ENCODE measurements around the gene TAGLN. TPM values are rescaled to one million over a fixed set of nuclear protein-coding genes. Genes with fewer than 3 reads are reported as not detected.

The TAGLN gene
- total and polyA plus RNA-seq, 2 of the 8 experiments (the other 6 are each of a cell fraction or from before 2014, with no cell fraction given), result 140 to 300 TPM

DNA sequence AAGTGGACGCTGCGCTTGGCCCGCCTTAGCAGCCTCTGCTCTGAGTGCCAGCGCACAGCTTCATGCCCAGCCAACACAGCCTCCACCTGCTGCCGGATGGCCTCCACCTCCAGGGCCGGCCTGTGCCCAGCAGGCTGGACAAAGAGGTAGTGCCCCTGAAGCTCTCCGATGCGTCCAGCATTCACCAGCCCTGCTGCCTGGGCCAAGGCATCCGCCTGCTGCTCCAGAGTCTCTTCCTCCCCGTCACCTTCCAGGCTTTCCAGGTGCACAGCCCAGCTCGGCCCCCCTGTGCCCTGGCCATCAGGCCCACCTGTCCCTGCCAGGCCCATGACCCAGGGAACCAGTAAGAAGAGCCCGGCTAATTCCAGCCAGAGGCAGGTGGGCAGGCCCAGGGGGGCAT is 30.2 kb downstream of the TAGLN start:
- no peak overlapping the region for H3K4me3 ChIP-seq (ENCODE audit: extremely low read depth in 1 of 4, insufficient read depth in 2 of 4, low read depth in 3 of 4, low read length in 4 of 4)
- no peak overlapping the region for H2AK5ac ChIP-seq (ENCODE audit: low read depth, low read length)
- peaks cover 0 to 33% of the 10 kb centered on the region in 2 experiments; a peak in 2 of 4 replicates for H3K79me2 ChIP-seq (ENCODE audit: control insufficient read depth in 1 of 2, insufficient read depth in 2 of 2, low read length in 2 of 2)
- DNase-seq (ENCODE audit: low read depth in 1 of 2, low spot score in 2 of 2) (no peak), FAIRE-seq (no peak)
- peaks cover 7% of the 10 kb centered on the region; the same call in 1 of the 2 replicates for H3K79me1 ChIP-seq (ENCODE audit: low read depth, low read length)
- no peak overlapping the region for H3K27ac ChIP-seq (ENCODE audit: low read depth, low read length)
- H2BK20ac ChIP-seq (ENCODE audit: low read length), result no peak overlapping the region
- peaks cover 1 to 2% of the 10 kb centered on the region in 2 experiments for H4K20me1 ChIP-seq (replicated peaks in 1 of 2; ENCODE audit: control insufficient read depth in 1 of 2, insufficient read depth in 2 of 2, low read length in 2 of 2)
- no peak overlapping the region for H3K56ac ChIP-seq (replicated peaks; ENCODE audit: insufficient read length, low read depth, low read length)
- no peak overlapping the region for H4K5ac ChIP-seq (ENCODE audit: insufficient read length, low read depth, low read length)
- ChIA-PET POLR2A (ENCODE audit: partially characterized antibody) (interaction anchor here (0.6 to 6.0 kb wide), 4 partner anchors 26 to 84 kb away, joined by 3 to 53 read pairs (median 3); partner anchors contain the start of gene SIDT2), CTCF (ENCODE audit: partially characterized antibody) (interaction anchor here (1.0 to 25.0 kb wide), 6 partner anchors 9 to 59 kb away, joined by 6 to 449 read pairs (median 48); partner anchors contain the start of genes SIDT2 and TAGLN)
- no peaks in the 10 kb centered on the region for H3K9me3 ChIP-seq (ENCODE audit: insufficient read depth in 2 of 2, low read depth in 1 of 2, low read length in 1 of 2)
- H2AFZ ChIP-seq (ENCODE audit: low read length), result no peak overlapping the region
- H3K4me2 ChIP-seq (ENCODE audit: insufficient read depth in 1 of 2, low read depth in 2 of 2, low read length in 2 of 2), result no peak overlapping the region
- H4K8ac ChIP-seq (ENCODE audit: extremely low read depth, insufficient read depth, low read length), result no peak overlapping the region
- H3K27me3 ChIP-seq (replicated peaks in 1 of 4; ENCODE audit: control insufficient read depth in 3 of 4, extremely low read depth in 1 of 4, insufficient read depth in 3 of 4, low read length in 3 of 4), result no peaks in the 10 kb centered on the region
- H3K14ac ChIP-seq (ENCODE audit: insufficient read length), result no peak overlapping the region
- H3K36me3 ChIP-seq (ENCODE audit: control insufficient read depth in 2 of 4, insufficient read depth in 4 of 4, low read length in 3 of 4), result peaks cover 4 to 15% (median 10%) of the 10 kb centered on the region in 4 experiments; a peak in 7 of 8 replicates
- H3K9ac ChIP-seq (replicated peaks in 1 of 4; ENCODE audit: extremely low read depth in 1 of 4, low read depth in 3 of 4, low read length in 3 of 4), result no peak overlapping the region
- H4K91ac ChIP-seq (replicated peaks; ENCODE audit: insufficient read length, low read length), result no peak overlapping the region
- H3K23ac ChIP-seq (ENCODE audit: insufficient read length), result no peak overlapping the region
- H2BK5ac ChIP-seq (ENCODE audit: low read depth, low read length), result no peak overlapping the region
- H2BK120ac ChIP-seq (replicated peaks; ENCODE audit: low read depth, low read length), result no peak overlapping the region
- H3K4ac ChIP-seq (replicated peaks; ENCODE audit: insufficient read length, low read depth, low read length), result no peak overlapping the region
- no peak overlapping the region for H3K18ac ChIP-seq (ENCODE audit: extremely low read depth, low read length)
- WGBS, 2 experiments (ENCODE audit: extremely low coverage in 1 of 2, insufficient coverage in 1 of 2, insufficient read length in 1 of 2, insufficient replicate concordance in 2 of 2, low coverage in 1 of 2, low lambda C conversion rate in 2 of 2, missing lambda C conversion rate in 1 of 2), result 93% methylated on average over 12 of the region's 12 CpGs; no CpG with 5 or more reads in 1 of the 2 experiments
- no peak overlapping the region for H2BK15ac ChIP-seq (ENCODE audit: low read length)
- H3K4me1 ChIP-seq (replicated peaks in 1 of 4; ENCODE audit: control insufficient read depth in 3 of 4, insufficient read depth in 4 of 4, low read length in 3 of 4), result peaks cover 0 to 8% (median 2%) of the 10 kb centered on the region in 4 experiments; a peak in 3 of 7 replicates
- peaks cover 7% of the 10 kb centered on the region for H3K23me2 ChIP-seq (ENCODE audit: low read depth, low read length)
- no peak overlapping the region for H2BK12ac ChIP-seq (ENCODE audit: low read depth, low read length)
- TF ChIP-seq HDAC2 (IDR thresholded peaks at IDR 0.05; ENCODE audit: borderline replicate concordance in 1 of 2, low read depth in 2 of 2, low read length in 2 of 2) (no peak), KDM4A (IDR thresholded peaks at IDR 0.05; ENCODE audit: low read depth, low read length, severe bottlenecking) (no peak), TCF12 (IDR thresholded peaks at IDR 0.05; ENCODE audit: low read depth, low read length) (no peak), SP1 (IDR thresholded peaks at IDR 0.05; ENCODE audit: low read depth, low read length) (no peak), SRF (IDR thresholded peaks at IDR 0.05; ENCODE audit: low read depth, low read length) (no peak), CHD2 (IDR thresholded peaks at IDR 0.05; ENCODE audit: low read length) (no peak), GTF2F1 (IDR thresholded peaks at IDR 0.05; ENCODE audit: borderline replicate concordance, low read depth, low read length) (no peak), SIRT6 (IDR thresholded peaks at IDR 0.05; ENCODE audit: low read length) (no peak), ASH2L (IDR thresholded peaks at IDR 0.05; ENCODE audit: low read length) (no peak), CHD1 (IDR thresholded peaks at IDR 0.05; ENCODE audit: low read depth, low read length) (no peak), SP2 (IDR thresholded peaks at IDR 0.05; ENCODE audit: low read length) (no peak)
- TF ChIP-seq, protein P1, sequence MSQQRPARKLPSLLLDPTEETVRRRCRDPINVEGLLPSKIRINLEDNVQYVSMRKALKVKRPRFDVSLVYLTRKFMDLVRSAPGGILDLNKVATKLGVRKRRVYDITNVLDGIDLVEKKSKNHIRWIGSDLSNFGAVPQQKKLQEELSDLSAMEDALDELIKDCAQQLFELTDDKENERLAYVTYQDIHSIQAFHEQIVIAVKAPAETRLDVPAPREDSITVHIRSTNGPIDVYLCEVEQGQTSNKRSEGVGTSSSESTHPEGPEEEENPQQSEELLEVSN (IDR thresholded peaks at IDR 0.05), result no peak
